ENCODE data around the gene LRP1B.

DNA sequence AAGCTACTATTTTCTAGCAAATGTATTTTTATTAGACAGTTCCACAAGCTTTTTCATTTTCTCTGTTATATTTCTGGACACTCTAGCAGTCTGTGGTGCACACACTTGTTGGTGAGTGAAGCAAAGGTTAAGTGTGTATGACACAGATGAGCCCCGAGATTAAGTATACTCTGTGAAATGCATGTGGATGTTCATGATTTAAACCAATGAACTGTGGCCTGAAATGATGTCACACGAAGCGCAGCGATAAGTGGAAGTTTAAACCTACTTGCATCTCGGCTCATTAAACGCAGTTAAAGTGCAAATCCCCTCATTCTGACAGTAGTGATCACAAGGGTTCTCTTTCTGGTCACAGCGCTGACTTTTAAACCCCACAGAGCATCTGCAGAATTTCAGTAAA, 1861.8 kb downstream of the LRP1B start:
- TF ChIP-seq CTCF (IDR thresholded peaks at IDR 0.05) (no peak), POLR2A (IDR thresholded peaks at IDR 0.05) (no peak), EP300 (IDR thresholded peaks at IDR 0.05) (no peak)

All from tibial nerve (tissue), 4 donors.